GM23248 (cell line): ENCODE data around the gene TNFRSF18.

Experiments
- EZH2 ChIP-seq: fragments of 200-600 bp; sonication (generic); IDR thresholded peaks from 2 replicates; pipeline ENCODE4 v1.6.1; 2018; ENCODE audit warnings: antibody characterized with exemption, mild to moderate bottlenecking; ENCODE audit not compliant: insufficient read depth, poor library complexity, severe bottlenecking
- EZH2phosphoT487 ChIP-seq: fragments of 200-600 bp; sonication (generic); IDR thresholded peaks from 2 replicates; pipeline ENCODE4 v1.6.1; 2018; ENCODE audit warnings: antibody characterized with exemption, moderate library complexity, mild to moderate bottlenecking, low read depth; ENCODE audit not compliant: insufficient read depth

- TF ChIP-seq EZH2 (no peak), EZH2phosphoT487 (no peak)
Observed at GRCh38 chr1:1197188-1197500, 9.2 kb downstream of the TNFRSF18 start.
